ENCODE data around the gene RASGRF1. TPM values are rescaled to one million over a fixed set of nuclear protein-coding genes. Genes with fewer than 3 reads are reported as not detected.
"Not testable (repeated sequence)": the region's sequence is repeated elsewhere in the genome, so short reads cannot be mapped to it uniquely, and the experiment has no call there.

RASGRF1 gene
- total RNA-seq, 1 donor from 2014 or later, result 82.6 TPM

DNA sequence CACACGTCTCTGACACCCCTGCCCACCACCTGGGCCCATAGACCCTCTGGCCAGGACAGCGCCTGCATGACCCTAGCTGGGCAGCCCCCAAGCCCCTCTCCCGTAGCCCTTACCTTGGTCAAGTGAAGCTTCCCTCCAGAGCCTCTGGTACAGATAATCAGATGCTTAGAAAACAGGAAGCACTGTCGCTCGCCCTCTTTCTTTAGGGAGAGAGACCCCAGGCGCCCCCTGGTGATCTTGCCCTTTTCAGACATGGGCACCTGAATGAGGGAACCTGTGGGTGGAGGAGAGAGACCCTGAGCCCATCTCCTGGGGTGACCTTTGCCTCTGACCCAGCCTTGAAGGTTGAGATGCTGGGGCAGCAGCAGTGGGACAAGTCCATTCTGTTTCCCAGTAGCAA, 65.4 kb downstream of the RASGRF1 start:
- intact Hi-C loops (cut with DNase I), result no loop called here
- TF ChIP-seq, protein P1, sequence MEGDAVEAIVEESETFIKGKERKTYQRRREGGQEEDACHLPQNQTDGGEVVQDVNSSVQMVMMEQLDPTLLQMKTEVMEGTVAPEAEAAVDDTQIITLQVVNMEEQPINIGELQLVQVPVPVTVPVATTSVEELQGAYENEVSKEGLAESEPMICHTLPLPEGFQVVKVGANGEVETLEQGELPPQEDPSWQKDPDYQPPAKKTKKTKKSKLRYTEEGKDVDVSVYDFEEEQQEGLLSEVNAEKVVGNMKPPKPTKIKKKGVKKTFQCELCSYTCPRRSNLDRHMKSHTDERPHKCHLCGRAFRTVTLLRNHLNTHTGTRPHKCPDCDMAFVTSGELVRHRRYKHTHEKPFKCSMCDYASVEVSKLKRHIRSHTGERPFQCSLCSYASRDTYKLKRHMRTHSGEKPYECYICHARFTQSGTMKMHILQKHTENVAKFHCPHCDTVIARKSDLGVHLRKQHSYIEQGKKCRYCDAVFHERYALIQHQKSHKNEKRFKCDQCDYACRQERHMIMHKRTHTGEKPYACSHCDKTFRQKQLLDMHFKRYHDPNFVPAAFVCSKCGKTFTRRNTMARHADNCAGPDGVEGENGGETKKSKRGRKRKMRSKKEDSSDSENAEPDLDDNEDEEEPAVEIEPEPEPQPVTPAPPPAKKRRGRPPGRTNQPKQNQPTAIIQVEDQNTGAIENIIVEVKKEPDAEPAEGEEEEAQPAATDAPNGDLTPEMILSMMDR (IDR thresholded peaks at IDR 0.05), result no peak
- ATAC-seq, result no peak
- Histone ChIP-seq H3K27ac (no peak overlapping the region), H3K4me1 (no peaks in the 10 kb centered on the region), H3K27me3 (ENCODE audit: low read depth) (no peaks in the 10 kb centered on the region), H3K4me3 (no peak overlapping the region), H3K9me3 (no peaks in the 10 kb centered on the region), H3K36me3 (no peaks in the 10 kb centered on the region)
- peak; percentile 46 for DNase-seq

GRCh38 chr15:79024493-79024892, 66.1 kb downstream of the RASGRF1 start:
- ATAC-seq; H3K4me1 ChIP-seq; intact Hi-C loops (cut with DNase I): not testable (repeated sequence)

GRCh38 chr15:79023918-79024317, 66.7 kb downstream of the RASGRF1 start:
- intact Hi-C loops (cut with DNase I), result no loop called here
- Histone ChIP-seq H3K4me3 (no peak overlapping the region), H3K9me3 (no peaks in the 10 kb centered on the region), H3K27ac (no peak overlapping the region), H3K4me1 (no peaks in the 10 kb centered on the region), H3K36me3 (no peaks in the 10 kb centered on the region), H3K27me3 (ENCODE audit: low read depth) (no peaks in the 10 kb centered on the region)
- DNase-seq (no peak), ATAC-seq (no peak)
- TF ChIP-seq, protein P1 (IDR thresholded peaks at IDR 0.05), result no peak

More at GRCh38 chr15:79024493-79024892, 66.1 kb downstream of the RASGRF1 start:
- not testable (repeated sequence) for H3K4me3 ChIP-seq; H3K27me3 ChIP-seq (ENCODE audit: low read depth); H3K27ac ChIP-seq; H3K36me3 ChIP-seq; DNase-seq; H3K9me3 ChIP-seq

DNA sequence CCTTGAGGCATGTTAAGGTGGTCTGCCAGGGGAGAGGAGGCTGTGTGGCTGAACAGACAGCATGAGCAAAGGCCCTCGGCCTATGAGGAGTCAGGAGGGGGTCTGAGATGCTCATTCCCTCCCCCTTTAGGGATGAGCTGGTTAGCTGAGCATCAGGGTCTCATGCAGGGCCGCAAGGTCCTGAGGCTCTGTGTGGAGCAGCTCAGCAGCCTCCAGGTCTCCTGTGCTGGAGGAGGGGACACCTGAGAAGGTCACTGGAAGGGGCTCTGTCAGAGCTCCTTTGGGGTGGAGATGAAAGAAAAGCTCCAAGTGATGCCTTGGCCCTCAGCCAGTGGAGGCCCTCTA, 67.1 kb downstream of the RASGRF1 start:
- TF ChIP-seq, protein P1 (IDR thresholded peaks at IDR 0.05), result no peak
- Histone ChIP-seq H3K4me1 (no peaks in the 10 kb centered on the region), H3K27ac (no peak overlapping the region), H3K4me3 (no peak overlapping the region), H3K36me3 (no peaks in the 10 kb centered on the region), H3K27me3 (ENCODE audit: low read depth) (no peaks in the 10 kb centered on the region), H3K9me3 (no peaks in the 10 kb centered on the region)
- ATAC-seq, result no peak
- peak; percentile 18 for DNase-seq
- intact Hi-C loops (cut with DNase I), result no loop called here

- H3K9me3 ChIP-seq, result no peaks in the 10 kb centered on the region
- H3K4me1 ChIP-seq, result no peaks in the 10 kb centered on the region
- no peak overlapping the region for H3K4me3 ChIP-seq
- intact Hi-C loops (cut with DNase I), result no loop called here
- ATAC-seq, result no peak
- DNase-seq, result peak; percentile 29
- no peak overlapping the region for H3K27ac ChIP-seq
- no peaks in the 10 kb centered on the region for H3K27me3 ChIP-seq (ENCODE audit: low read depth)
- H3K36me3 ChIP-seq, result no peaks in the 10 kb centered on the region
- TF ChIP-seq, protein P1 (IDR thresholded peaks at IDR 0.05), result no peak
Observed at GRCh38 chr15:79018960-79019359, 71.6 kb downstream of the RASGRF1 start.

- intact Hi-C loops (cut with DNase I), result no loop called here
Observed at GRCh38 chr15:79017953-79018352, 72.6 kb downstream of the RASGRF1 start.

More at GRCh38 chr15:79017953-79018352, 72.6 kb downstream of the RASGRF1 start:
- H3K27ac ChIP-seq, result no peak overlapping the region
- H3K4me3 ChIP-seq, result no peak overlapping the region
- TF ChIP-seq, protein P1 (IDR thresholded peaks at IDR 0.05), result no peak
- peak; percentile 42 to 50 for ATAC-seq
- no peaks in the 10 kb centered on the region for H3K4me1 ChIP-seq
- peak; percentile 40 for DNase-seq
- no peaks in the 10 kb centered on the region for H3K9me3 ChIP-seq
- no peaks in the 10 kb centered on the region for H3K36me3 ChIP-seq
- no peaks in the 10 kb centered on the region for H3K27me3 ChIP-seq (ENCODE audit: low read depth)
